WTC11 (cell line): Measurements from ENCODE around the gene B3GNT4. TPM values are rescaled to one million over a fixed set of nuclear protein-coding genes. Genes with fewer than 3 reads are reported as not detected.

ENCODE experiments used
- total RNA-seq: library from RNA; stranded (reverse); gene quantifications from 3 replicates; pipeline ENCODE4 v1.2.3, GENCODE V29; 2021

B3GNT4 gene
- total RNA-seq, 1 experiment from 2014 or later = 2.0 TPM

Other genes starting within 250 kb of the B3GNT4 start
- 14.6 to 19.7 TPM (median 15.8 TPM) in 3 replicates for gene BCL7A, start 181.8 kb upstream of the B3GNT4 start, total RNA-seq
- 40.5 to 49.4 TPM (median 44.4 TPM) in 3 replicates for gene MLXIP, start 125.0 kb upstream of the B3GNT4 start, total RNA-seq
- not detected in 3 replicates for gene IL31, start 29.5 kb upstream of the B3GNT4 start, total RNA-seq
- 0.21 to 0.64 TPM (median 0.22 TPM) in 3 replicates for gene LRRC43, start 20.6 kb upstream of the B3GNT4 start, total RNA-seq
- gene DIABLO, start 22.3 kb downstream of the B3GNT4 start, total RNA-seq = 57.3 to 62.4 TPM (median 61.7 TPM) in 3 replicates
- gene VPS33A, start 62.8 kb downstream of the B3GNT4 start, total RNA-seq = 34.1 to 37.6 TPM (median 35.3 TPM) in 3 replicates
- 21.3 to 24.9 TPM (median 21.5 TPM) in 3 replicates for gene CLIP1, start 219.0 kb downstream of the B3GNT4 start, total RNA-seq